B cell (primary cell): ENCODE data around the gene PIP4K2C. TPM values are rescaled to one million over a fixed set of nuclear protein-coding genes. Genes with fewer than 3 reads are reported as not detected.

Experiments
- ATAC-seq: fragments of 200-7000 bp; cut with Tn5 transposase; one replicate; pipeline ENCODE4 v1.10.0; 2021; ENCODE audit warnings: low read depth, mild to moderate bottlenecking, moderate number of reproducible peaks, moderate library complexity
- CTCF ChIA-PET: fragments of 350-600 bp; sonication (Branson Sonifier 250); formaldehyde crosslinking; loops from one replicate; lab custom pipeline; 2021; ENCODE audit warnings: antibody characterized with exemption, inconsistent platforms; lab: Charles Lee
- POLR2A ChIA-PET: fragments of 350-600 bp; sonication (Branson Sonifier 250); formaldehyde crosslinking; loops from one replicate; lab custom pipeline; 2021; ENCODE audit warnings: antibody characterized with exemption; lab: Charles Lee
- DNase-seq: peaks from one replicate; pipeline ENCODE4 v3.0.0; 2013
- H2AFZ ChIP-seq: 2 replicates; pipeline ENCODE4 v1.6.1; 2012; ENCODE audit warnings: mild to moderate bottlenecking, low read depth, low read length; ENCODE audit not compliant: insufficient read depth, poor library complexity, severe bottlenecking
- H3K27ac ChIP-seq, 2 donors: 1 replicate in 1 of 2; 2 replicates in 1 of 2; pipeline ENCODE4 v1.5.1; 2012 to 2013; ENCODE audit warnings: low read length in 2 of 2, mild to moderate bottlenecking in 2 of 2, moderate library complexity in 1 of 2
- H3K27me3 ChIP-seq, 4 experiments: fragments of 200-600 bp in 1 of 4; sonication (generic) in 1 of 4; replicated peaks in 1 of 4; 1 replicate in 2 of 4; 2 replicates in 2 of 4; pipeline versions ENCODE4 v1.6.1 to v1.7.0; 2013 to 2016; ENCODE audit warnings: low read length in 3 of 4, mild to moderate bottlenecking in 2 of 4, mixed read lengths in 1 of 4, moderate library complexity in 1 of 4; ENCODE audit not compliant: insufficient read depth in 4 of 4, control insufficient read depth in 3 of 4; ENCODE audit errors: control extremely low read depth in 1 of 4
- H3K36me3 ChIP-seq, 2 experiments: replicated peaks in 1 of 2; 1 replicate in 1 of 2; 2 replicates in 1 of 2; pipeline versions ENCODE4 v1.6.1 to v1.7.1; 2013; ENCODE audit warnings: low read length in 1 of 2; ENCODE audit not compliant: insufficient read depth in 2 of 2, control insufficient read depth in 1 of 2; ENCODE audit errors: control extremely low read depth in 1 of 2, extremely low read depth in 1 of 2
- H3K4me1 ChIP-seq, 2 donors: fragments of 200-600 bp in 1 of 2; sonication (generic) in 1 of 2; 1 replicate in 1 of 2; 2 replicates in 1 of 2; pipeline versions ENCODE4 v1.5.1 to v1.6.1; 2013 to 2017; ENCODE audit warnings: low read length in 2 of 2; ENCODE audit not compliant: control insufficient read depth in 2 of 2, insufficient read depth in 2 of 2
- H3K4me2 ChIP-seq: replicated peaks from 2 replicates; pipeline ENCODE3; 2012; ENCODE audit warnings: mild to moderate bottlenecking, low read depth, low read length; ENCODE audit not compliant: poor library complexity, severe bottlenecking
- H3K4me3 ChIP-seq, 5 experiments: fragments of 200-600 bp in 1 of 5; sonication (generic) in 1 of 5; 1 replicate in 3 of 5; 2 replicates in 2 of 5; pipeline versions ENCODE4 v1.5.1 to v1.7.0; 2011 to 2016; ENCODE audit warnings: low read length in 4 of 5, mild to moderate bottlenecking in 4 of 5, low read depth in 2 of 5, control low read depth in 1 of 5, moderate library complexity in 1 of 5; ENCODE audit not compliant: insufficient read depth in 1 of 5; ENCODE audit errors: control extremely low read depth in 1 of 5, extremely low read depth in 1 of 5
- H3K79me2 ChIP-seq: fragments of 200-600 bp; sonication (generic); one replicate; pipeline ENCODE4 v1.6.0; 2016; ENCODE audit warnings: low read length; ENCODE audit not compliant: control insufficient read depth, insufficient read depth
- H3K9ac ChIP-seq: fragments of 200-600 bp; sonication (generic); 2 replicates; pipeline ENCODE4 v1.6.1; 2017; ENCODE audit warnings: mild to moderate bottlenecking, low read length, moderate library complexity
- H3K9me3 ChIP-seq, 3 donors: one replicate each; pipeline versions ENCODE4 v1.6.1 to v1.7.1; 2013; ENCODE audit warnings: low read length in 2 of 3; ENCODE audit not compliant: control insufficient read depth in 2 of 3, insufficient read depth in 1 of 3; ENCODE audit errors: control extremely low read depth in 1 of 3
- H4K20me1 ChIP-seq: 2 replicates; pipeline ENCODE4 v1.6.0; 2012; ENCODE audit warnings: mild to moderate bottlenecking, low read length; ENCODE audit not compliant: insufficient read depth, control insufficient read depth, poor library complexity, severe bottlenecking
- H3K27ac Mint-ChIP-seq: one replicate; pipeline ENCODE4 v1.8.0; 2021; ENCODE audit warnings: mixed read lengths
- H3K27me3 Mint-ChIP-seq: one replicate; pipeline ENCODE4 v1.8.0; 2021; ENCODE audit warnings: mixed read lengths
- H3K4me1 Mint-ChIP-seq: one replicate; pipeline ENCODE4 v1.8.0; 2021; ENCODE audit warnings: mixed read lengths
- H3K4me3 Mint-ChIP-seq: one replicate; pipeline ENCODE4 v1.8.0; 2021; ENCODE audit warnings: mixed read lengths
- H3K9me3 Mint-ChIP-seq: one replicate; pipeline ENCODE4 v1.8.0; 2022; ENCODE audit warnings: mixed read lengths; ENCODE audit not compliant: insufficient read depth
- CTCF ChIP-seq: fragments of 200-600 bp; IDR thresholded peaks from one replicate; pipeline ENCODE4 v1.8.0; 2022; ENCODE audit warnings: antibody characterized with exemption, mild to moderate bottlenecking
- EZH2 ChIP-seq: IDR thresholded peaks from 2 replicates; pipeline ENCODE4 v1.6.1; 2012; ENCODE audit warnings: borderline replicate concordance, low read depth, mild to moderate bottlenecking, moderate library complexity, low read length; ENCODE audit not compliant: insufficient read depth, poor library complexity, severe bottlenecking
- WGBS: methylation state at CpG from one replicate; pipeline ENCODE4 v1.1.5; 2013; ENCODE audit warnings: missing lambda C conversion rate; ENCODE audit not compliant: insufficient coverage; 5-methylcytosine and 5-hydroxymethylcytosine counted together
- intact Hi-C: fragments of 100-400 bp; cut with micrococcal nuclease; formaldehyde crosslinking; loops from one replicate; pipeline ENCODE4 v1.10.0; 2022
- polyA plus RNA-seq: library from polyadenylated mRNA; depleted of rRNA; stranded (reverse); fragments of >200 nt; gene quantifications from 2 replicates; pipeline ENCODE4 v1.2.3, GENCODE V29; 2012
- total RNA-seq, 2 donors: library from RNA; stranded (reverse); fragments of 120-200 nt in 1 of 2; gene quantifications; 1 replicate in 1 of 2; 2 replicates in 1 of 2; pipeline versions ENCODE4 v1.2.3 to v1.2.4, GENCODE V29; 2013 to 2022

Gene PIP4K2C
- total and polyA plus RNA-seq, 2 donors (not counting 1 experiment from before 2014, with no cell fraction given): 20.1 to 21.3 TPM

GRCh38 chr12:57541717-57542116 is 49.3 kb upstream of the PIP4K2C start:
- 100% methylated on average over 1 of the region's 2 CpGs for WGBS
- CTCF ChIA-PET: no interaction called here
- Histone ChIP-seq H3K9ac (no peak overlapping the region), H3K4me3 (no peak overlapping the region), H3K27me3 (no peaks in the 10 kb centered on the region), H3K9me3 (no peaks in the 10 kb centered on the region), H3K4me2 (no peak overlapping the region), H3K4me1 (peaks cover 8 to 11% of the 10 kb centered on the region in 2 donors), H4K20me1 (no peaks in the 10 kb centered on the region), H3K36me3 (peaks cover 2 to 31% of the 10 kb centered on the region in 2 experiments), H2AFZ (no peak overlapping the region), H3K79me2 (peaks cover 9% of the 10 kb centered on the region), H3K27ac (no peak overlapping the region)
- no peak for TF ChIP-seq CTCF
- TF ChIP-seq EZH2: no peak
- peaks cover 26% of the 10 kb centered on the region for H3K4me1 Mint-ChIP-seq
- intact Hi-C loops: no loop called here
- H3K9me3 Mint-ChIP-seq: no peaks in the 10 kb centered on the region
- DNase-seq: no peak
- no peak for ATAC-seq
- H3K27ac Mint-ChIP-seq: no peak overlapping the region
- POLR2A ChIA-PET: no interaction called here
- no peak overlapping the region for H3K4me3 Mint-ChIP-seq
- H3K27me3 Mint-ChIP-seq: no peaks in the 10 kb centered on the region

- no peak overlapping the region for H3K27ac Mint-ChIP-seq
- H3K9ac ChIP-seq: no peak overlapping the region
- H3K9me3 ChIP-seq: no peaks in the 10 kb centered on the region
- H3K9me3 Mint-ChIP-seq: no peaks in the 10 kb centered on the region
- ATAC-seq (no peak), DNase-seq (no peak)
- WGBS: 30% methylated on average over 2 of the region's 2 CpGs
- H3K27me3 ChIP-seq: peaks cover 0 to 4% (median 1%) of the 10 kb centered on the region in 4 experiments
- ChIA-PET POLR2A (interaction anchor here (1.9 kb wide), 1 partner anchor 20 kb away, joined by 13 read pairs; no protein-coding TSS in a partner anchor), CTCF (interaction anchor here (0.7 kb wide), 1 partner anchor 20 kb away, joined by 3 read pairs; no protein-coding TSS in a partner anchor)
- TF ChIP-seq CTCF (no peak), EZH2 (no peak)
- H2AFZ ChIP-seq: no peak overlapping the region
- peaks cover 0 to 23% of the 10 kb centered on the region in 2 experiments for H3K36me3 ChIP-seq
- H3K4me3 ChIP-seq: no peak overlapping the region
- no peak overlapping the region for H3K27ac ChIP-seq
- H3K4me1 ChIP-seq: peaks cover 11 to 13% of the 10 kb centered on the region in 2 donors
- peaks cover 31% of the 10 kb centered on the region for H3K4me1 Mint-ChIP-seq
- intact Hi-C loops: no loop called here
- H3K79me2 ChIP-seq: peaks cover 19% of the 10 kb centered on the region
- no peaks in the 10 kb centered on the region for H3K27me3 Mint-ChIP-seq
- H3K4me3 Mint-ChIP-seq: no peak overlapping the region
- H4K20me1 ChIP-seq: no peaks in the 10 kb centered on the region
- H3K4me2 ChIP-seq: no peak overlapping the region
Measured at GRCh38 chr12:57543581-57543980, 47.4 kb upstream of the PIP4K2C start.
